HG03280 (cell line): Measurements from ENCODE around the gene PACRG.

ENCODE experiments used
- ATAC-seq: cut with Tn5 transposase; IDR thresholded peaks from one replicate; pipeline ENCODE4 v1.9.1; 2021; ENCODE audit warnings: mild to moderate bottlenecking, moderate library complexity; ENCODE audit not compliant: unreplicated experiment

The PACRG gene

GRCh38 chr6:163165155-163165910, 437.6 kb downstream of the PACRG start:
- no peak for ATAC-seq

DNA sequence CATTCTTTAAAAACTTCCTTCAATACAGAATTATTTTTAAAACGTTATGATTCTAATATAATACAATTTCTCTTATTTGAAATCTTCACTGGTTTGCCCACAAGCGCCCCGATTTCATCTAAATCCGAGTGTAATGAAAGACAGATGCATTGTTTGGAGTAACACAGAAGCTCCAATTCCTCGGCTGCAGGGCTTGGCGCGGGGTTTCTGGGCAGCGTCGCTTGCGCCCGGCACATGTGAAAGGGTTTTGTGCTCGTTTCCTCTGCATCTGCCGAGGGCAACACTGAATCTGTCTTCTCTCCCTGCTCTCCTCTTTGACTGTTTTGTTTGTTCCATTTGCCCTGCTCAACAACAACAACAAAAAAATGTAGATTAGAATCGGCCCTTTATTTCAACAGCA, 438.1 kb downstream of the PACRG start:
- no peak for ATAC-seq

DNA sequence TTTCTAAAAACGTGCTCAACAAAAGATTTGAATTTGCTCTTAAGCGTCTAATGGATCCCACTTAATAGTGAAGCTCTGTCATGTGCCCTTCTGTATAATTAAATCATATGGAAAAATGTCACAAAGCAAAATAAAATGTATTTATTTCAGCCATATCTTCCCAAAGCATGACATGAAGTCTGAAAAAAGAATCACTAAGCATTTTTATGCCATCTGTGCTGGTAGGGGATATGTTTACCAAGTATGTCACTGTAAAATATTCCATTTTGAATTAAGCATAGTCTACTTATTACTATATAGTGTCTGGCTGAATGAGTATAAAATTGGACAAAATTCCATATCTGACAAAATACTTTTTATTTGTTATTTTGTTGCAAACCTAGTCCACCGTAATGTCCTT, 438.7 kb downstream of the PACRG start:
- ATAC-seq: no peak

GRCh38 chr6:163169521-163169920, 441.7 kb downstream of the PACRG start:
- ATAC-seq: no peak

GRCh38 chr6:163170294-163170883, 442.6 kb downstream of the PACRG start:
- ATAC-seq: peak; percentile 55

- ATAC-seq: no peak
These were observed 446.0 kb downstream of the PACRG start for GRCh38 chr6:163173741-163174140.

GRCh38 chr6:163175301-163175700, 447.5 kb downstream of the PACRG start:
- ATAC-seq: no peak

GRCh38 chr6:163176097-163176496, 448.3 kb downstream of the PACRG start:
- ATAC-seq: no peak

DNA sequence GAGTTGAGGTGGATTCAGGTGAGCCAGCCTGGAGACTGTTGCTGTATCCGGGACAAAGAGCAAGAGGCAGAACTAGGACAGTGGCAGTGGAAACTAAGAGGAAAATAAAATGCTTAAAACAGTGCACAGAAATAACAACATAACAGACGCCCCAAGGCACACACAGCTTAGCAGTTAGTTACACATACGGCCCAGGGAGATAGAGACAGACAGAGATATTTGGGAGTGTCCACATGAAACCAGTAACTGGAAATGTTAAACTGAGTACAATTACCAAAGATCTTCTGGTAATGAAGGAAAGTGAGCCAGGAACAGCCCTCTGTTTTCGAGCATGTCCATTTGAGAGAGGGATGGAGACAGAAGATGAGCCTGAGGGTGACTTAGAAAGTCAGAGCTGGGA, 449.2 kb downstream of the PACRG start:
- no peak for ATAC-seq

DNA sequence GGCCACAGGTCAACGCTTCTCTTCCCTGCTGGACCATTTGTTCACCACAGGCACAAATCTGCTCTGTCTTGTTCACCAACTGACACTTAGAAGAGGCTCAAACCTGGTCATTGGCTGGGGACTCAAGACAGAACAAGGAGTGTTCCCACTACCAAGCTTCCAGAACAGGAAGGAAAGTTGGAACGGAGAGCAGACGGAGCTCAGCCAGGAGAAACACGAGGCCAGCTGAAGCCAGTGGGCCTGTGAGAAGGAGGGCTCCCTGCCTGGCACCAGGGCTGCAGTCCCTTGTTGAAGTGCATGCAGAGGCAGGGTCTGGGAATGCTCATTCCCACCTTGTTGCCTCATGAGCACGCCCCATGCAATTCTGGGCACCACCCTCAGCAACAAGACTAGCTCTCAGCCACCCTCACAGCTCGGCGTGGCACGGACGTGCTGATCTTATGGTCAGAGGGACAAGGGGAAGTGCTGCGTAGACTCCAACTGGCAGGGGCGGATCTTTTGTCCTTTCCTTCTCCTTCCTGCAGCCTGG, 450.2 kb downstream of the PACRG start:
- ATAC-seq: no peak

DNA sequence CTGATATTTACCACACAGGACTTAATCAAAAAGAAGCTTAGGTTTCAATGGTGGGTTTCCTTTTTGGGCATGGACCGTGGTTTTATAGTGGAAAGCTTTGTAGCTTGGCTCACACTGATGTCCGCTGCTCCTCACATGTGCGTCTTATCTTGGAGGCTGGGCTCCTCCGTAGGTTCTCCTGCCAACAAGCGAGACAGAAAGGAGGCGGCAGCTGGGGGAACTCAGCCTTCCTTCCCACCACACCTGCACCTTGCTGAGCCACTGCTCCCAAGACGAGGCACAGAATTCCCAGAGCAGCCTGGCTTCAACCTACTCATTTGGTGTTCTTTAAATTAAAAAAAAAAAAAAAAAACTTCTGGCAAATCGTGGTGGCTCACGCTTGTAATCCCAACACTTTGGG, 451.3 kb downstream of the PACRG start:
- ATAC-seq: no peak

- ATAC-seq: no peak
These were observed 451.9 kb downstream of the PACRG start for GRCh38 chr6:163179721-163180120.

DNA sequence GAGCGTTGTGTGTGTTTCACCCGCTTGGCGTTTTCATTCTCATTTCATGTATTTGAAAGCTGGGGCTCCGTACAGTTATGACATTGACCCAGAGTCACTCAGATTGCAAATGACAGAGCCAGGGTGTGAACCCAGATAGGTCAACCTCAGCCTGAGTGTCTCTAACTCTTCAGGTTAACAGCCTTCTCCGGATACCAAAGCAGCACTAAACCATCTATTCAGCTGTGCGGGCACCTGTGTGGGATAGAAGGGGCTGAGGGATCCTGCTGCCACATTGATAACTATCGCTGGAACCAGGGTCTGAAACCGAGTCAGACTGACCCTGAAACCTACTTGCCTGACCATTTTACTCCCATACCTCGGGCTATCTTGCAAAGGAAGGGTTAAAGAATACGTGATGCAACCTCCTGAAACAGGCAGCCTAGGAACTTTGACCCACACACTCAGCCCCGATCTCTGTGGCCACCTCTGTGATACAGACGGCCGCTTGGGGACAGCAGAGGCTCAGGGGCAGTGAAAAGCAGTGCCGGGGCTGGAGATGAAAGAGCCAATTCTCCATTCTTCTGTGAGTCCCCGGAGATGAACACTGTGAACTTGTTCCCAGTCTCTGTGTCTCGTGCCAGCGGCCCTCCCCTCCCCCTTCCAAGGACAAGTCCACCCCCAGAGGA, 453.2 kb downstream of the PACRG start:
- no peak for ATAC-seq

GRCh38 chr6:163181666-163182180, 453.9 kb downstream of the PACRG start:
- no peak for ATAC-seq

- ATAC-seq: no peak
These were observed 454.9 kb downstream of the PACRG start for GRCh38 chr6:163182696-163183095.

DNA sequence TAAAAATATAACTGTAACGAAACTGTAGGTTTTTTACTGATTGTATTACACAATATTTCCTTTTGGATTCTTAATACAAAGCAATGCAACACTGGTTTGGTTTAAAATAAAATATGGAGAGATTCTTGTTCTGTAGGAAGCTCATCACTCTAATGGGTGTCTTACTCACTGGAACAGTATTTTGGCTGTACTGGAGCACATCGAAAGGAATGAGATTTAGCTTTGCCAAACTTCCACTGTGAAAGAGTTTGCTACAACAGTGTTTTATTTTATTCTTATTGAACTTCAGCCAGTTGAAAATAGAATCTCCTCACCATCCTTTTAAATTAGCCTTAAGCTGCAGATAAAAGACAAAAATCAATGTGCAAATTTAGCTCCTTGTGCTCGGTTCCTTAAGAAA, 456.0 kb downstream of the PACRG start:
- ATAC-seq: no peak

- no peak for ATAC-seq
These were observed 458.0 kb downstream of the PACRG start for GRCh38 chr6:163185744-163186143.

DNA sequence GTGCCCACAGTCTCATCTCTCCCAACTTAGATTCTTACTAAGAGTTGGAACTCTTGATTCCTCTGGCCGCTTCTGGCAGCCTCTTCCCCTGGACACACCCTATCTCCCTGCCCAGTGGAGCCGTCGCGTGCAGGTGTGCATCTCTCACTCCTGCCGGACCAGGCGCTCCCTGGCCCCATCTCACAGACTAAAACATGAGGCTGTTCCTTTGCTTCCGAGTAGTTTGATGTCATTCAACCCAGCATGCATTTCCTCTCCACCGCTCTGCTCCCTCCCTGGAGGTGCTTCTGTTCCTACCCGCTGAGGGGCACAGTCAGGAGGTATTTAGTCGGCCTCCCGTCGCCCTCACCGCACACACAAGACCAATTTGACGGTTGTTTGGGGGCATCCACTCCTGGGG, 458.8 kb downstream of the PACRG start:
- ATAC-seq: no peak

- no peak for ATAC-seq
These were observed 459.4 kb downstream of the PACRG start for GRCh38 chr6:163187201-163187600.

- no peak for ATAC-seq
These were observed 459.8 kb downstream of the PACRG start for GRCh38 chr6:163187606-163188005.

- no peak for ATAC-seq
These were observed 461.0 kb downstream of the PACRG start for GRCh38 chr6:163188746-163189145.

DNA sequence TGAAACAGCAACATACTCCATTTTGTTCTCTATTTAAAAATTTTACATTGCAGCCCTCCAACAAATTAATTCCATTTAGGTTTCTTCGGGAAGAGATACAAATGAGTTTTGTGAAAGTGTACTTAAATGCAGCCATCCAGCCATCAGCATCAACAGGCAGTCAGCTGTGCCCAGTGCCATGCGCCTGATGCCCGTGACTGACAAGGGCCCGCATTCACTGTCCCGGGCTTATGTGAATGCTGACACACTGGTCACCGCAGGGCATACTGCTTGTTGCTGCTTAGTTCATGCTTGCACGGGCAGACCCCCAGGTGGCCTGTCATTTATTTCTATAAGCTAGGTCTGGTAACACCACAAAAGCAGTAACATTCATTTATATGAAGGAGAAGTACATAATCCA, 461.8 kb downstream of the PACRG start:
- ATAC-seq: no peak
